ENCODE measurements around the gene RADX. TPM values are rescaled to one million over a fixed set of nuclear protein-coding genes. Genes with fewer than 3 reads are reported as not detected.

Gene RADX
- polyA plus RNA-seq, 3 donors = 0.05 TPM; not detected in 2

DNA sequence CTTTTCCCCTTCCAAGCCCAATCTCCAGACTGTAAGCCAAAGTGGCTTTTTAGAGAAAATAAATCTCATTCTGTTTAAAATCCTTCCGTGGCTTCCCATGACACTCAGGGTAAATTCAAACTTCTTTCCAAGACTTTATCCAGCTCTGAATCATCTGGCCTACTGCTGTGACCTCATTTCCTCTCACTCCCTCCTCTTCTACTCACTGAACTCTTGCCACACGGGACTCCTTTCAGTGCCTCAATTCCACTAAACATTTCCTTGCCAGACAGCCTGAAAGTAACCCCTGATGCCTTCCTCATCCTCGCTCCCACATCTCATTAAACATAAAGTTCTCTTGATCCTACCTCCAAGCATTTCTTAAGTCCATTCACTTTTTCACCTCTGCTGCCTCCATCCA, 86.9 kb downstream of the RADX start:
- DNase-seq = no peak
- no peak overlapping the region for H3K27ac ChIP-seq (ENCODE audit: low read depth in 1 of 2, low read length in 2 of 2)
- no peak overlapping the region for H3K27ac Mint-ChIP-seq
- no peaks in the 10 kb centered on the region for H3K4me1 ChIP-seq (ENCODE audit: control insufficient read depth in 1 of 2, insufficient read depth in 2 of 2, low read length in 2 of 2)
- H4K20me1 ChIP-seq (ENCODE audit: insufficient read depth, low read length) = no peaks in the 10 kb centered on the region
- WGBS (ENCODE audit: insufficient coverage) = 63% methylated on average over 2 of the region's 3 CpGs
- H2AFZ ChIP-seq (ENCODE audit: insufficient read depth, low read depth, low read length, poor library complexity, severe bottlenecking) = no peak overlapping the region
- peaks cover 0 to 2% (median 0%) of the 10 kb centered on the region in 7 donors for H3K9me3 Mint-ChIP-seq
- intact Hi-C loops (cut with micrococcal nuclease) = no loop called here
- H3K36me3 Mint-ChIP-seq = no peaks in the 10 kb centered on the region
- no peaks in the 10 kb centered on the region for H3K9me3 ChIP-seq (replicated peaks in 1 of 2; ENCODE audit: control insufficient read depth in 1 of 2, insufficient read depth in 1 of 2, low read length in 2 of 2)
- no peaks in the 10 kb centered on the region for H3K36me3 ChIP-seq (replicated peaks in 1 of 2; ENCODE audit: control insufficient read depth in 1 of 2, insufficient read depth in 2 of 2, low read length in 2 of 2)
- peaks cover 0 to 5% (median 0%) of the 10 kb centered on the region in 3 donors for H3K27me3 Mint-ChIP-seq (ENCODE audit: low read depth in 3 of 3)
- no peak overlapping the region for H3K9ac ChIP-seq (ENCODE audit: insufficient read depth, low read length, poor library complexity, severe bottlenecking)
- H3K4me3 ChIP-seq (replicated peaks in 1 of 3; ENCODE audit: low read depth in 2 of 3, low read length in 3 of 3) = no peak overlapping the region
- H3K79me2 ChIP-seq (ENCODE audit: insufficient read depth, low read length) = no peaks in the 10 kb centered on the region
- peaks cover 0 to 7% of the 10 kb centered on the region in 2 donors for H3K27me3 ChIP-seq (ENCODE audit: control insufficient read depth in 2 of 2, insufficient read depth in 2 of 2, low read length in 2 of 2)
- no peak overlapping the region for H3K4me3 Mint-ChIP-seq
- no peak overlapping the region for H3K4me2 ChIP-seq (replicated peaks; ENCODE audit: extremely low read depth, low read length, poor library complexity, severe bottlenecking)
- TF ChIP-seq, protein P1, sequence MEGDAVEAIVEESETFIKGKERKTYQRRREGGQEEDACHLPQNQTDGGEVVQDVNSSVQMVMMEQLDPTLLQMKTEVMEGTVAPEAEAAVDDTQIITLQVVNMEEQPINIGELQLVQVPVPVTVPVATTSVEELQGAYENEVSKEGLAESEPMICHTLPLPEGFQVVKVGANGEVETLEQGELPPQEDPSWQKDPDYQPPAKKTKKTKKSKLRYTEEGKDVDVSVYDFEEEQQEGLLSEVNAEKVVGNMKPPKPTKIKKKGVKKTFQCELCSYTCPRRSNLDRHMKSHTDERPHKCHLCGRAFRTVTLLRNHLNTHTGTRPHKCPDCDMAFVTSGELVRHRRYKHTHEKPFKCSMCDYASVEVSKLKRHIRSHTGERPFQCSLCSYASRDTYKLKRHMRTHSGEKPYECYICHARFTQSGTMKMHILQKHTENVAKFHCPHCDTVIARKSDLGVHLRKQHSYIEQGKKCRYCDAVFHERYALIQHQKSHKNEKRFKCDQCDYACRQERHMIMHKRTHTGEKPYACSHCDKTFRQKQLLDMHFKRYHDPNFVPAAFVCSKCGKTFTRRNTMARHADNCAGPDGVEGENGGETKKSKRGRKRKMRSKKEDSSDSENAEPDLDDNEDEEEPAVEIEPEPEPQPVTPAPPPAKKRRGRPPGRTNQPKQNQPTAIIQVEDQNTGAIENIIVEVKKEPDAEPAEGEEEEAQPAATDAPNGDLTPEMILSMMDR (IDR thresholded peaks at IDR 0.05) = no peak
- no peaks in the 10 kb centered on the region for H3K4me1 Mint-ChIP-seq

DNA sequence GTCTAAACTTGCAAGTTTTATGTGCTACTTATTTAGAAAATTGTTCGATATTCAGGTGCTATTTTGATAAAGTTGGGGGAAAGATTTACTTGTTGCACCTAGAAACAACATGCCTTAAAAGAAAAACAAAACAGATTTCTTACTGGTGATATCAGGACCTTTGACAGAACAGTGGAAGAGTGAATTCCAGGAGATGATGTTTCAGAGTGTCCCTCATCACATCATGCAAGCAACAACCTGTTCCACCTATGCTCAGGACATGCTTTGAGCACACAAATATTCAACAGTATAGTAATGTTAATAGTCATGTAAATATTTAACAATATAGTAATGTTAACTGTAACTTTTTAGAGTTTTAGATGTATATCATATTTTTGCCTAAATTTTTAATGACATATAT, 90.9 kb downstream of the RADX start:
- Histone ChIP-seq H3K9me3 (replicated peaks in 1 of 2; ENCODE audit: control insufficient read depth in 1 of 2, insufficient read depth in 1 of 2, low read length in 2 of 2) (no peaks in the 10 kb centered on the region), H3K79me2 (ENCODE audit: insufficient read depth, low read length) (no peaks in the 10 kb centered on the region), H3K4me2 (replicated peaks; ENCODE audit: extremely low read depth, low read length, poor library complexity, severe bottlenecking) (no peak overlapping the region), H4K20me1 (ENCODE audit: insufficient read depth, low read length) (no peaks in the 10 kb centered on the region), H2AFZ (ENCODE audit: insufficient read depth, low read depth, low read length, poor library complexity, severe bottlenecking) (no peak overlapping the region), H3K27me3 (ENCODE audit: control insufficient read depth in 2 of 2, insufficient read depth in 2 of 2, low read length in 2 of 2) (peaks cover 0 to 3% of the 10 kb centered on the region in 2 donors), H3K4me3 (replicated peaks in 1 of 3; ENCODE audit: low read depth in 2 of 3, low read length in 3 of 3) (no peak overlapping the region), H3K36me3 (replicated peaks in 1 of 2; ENCODE audit: control insufficient read depth in 1 of 2, insufficient read depth in 2 of 2, low read length in 2 of 2) (no peaks in the 10 kb centered on the region), H3K27ac (ENCODE audit: low read depth in 1 of 2, low read length in 2 of 2) (no peak overlapping the region), H3K4me1 (ENCODE audit: control insufficient read depth in 1 of 2, insufficient read depth in 2 of 2, low read length in 2 of 2) (no peaks in the 10 kb centered on the region), H3K9ac (ENCODE audit: insufficient read depth, low read length, poor library complexity, severe bottlenecking) (no peak overlapping the region)
- intact Hi-C loops (cut with micrococcal nuclease) = no loop called here
- WGBS (ENCODE audit: insufficient coverage) = no CpG with 5 or more reads among the region's 1 CpG
- H3K36me3 Mint-ChIP-seq = no peaks in the 10 kb centered on the region
- DNase-seq = no peak
- TF ChIP-seq, protein P1 (IDR thresholded peaks at IDR 0.05) = no peak
- peaks cover 0 to 2% (median 0%) of the 10 kb centered on the region in 7 donors for H3K9me3 Mint-ChIP-seq
- no peak overlapping the region for H3K4me3 Mint-ChIP-seq
- H3K27ac Mint-ChIP-seq = no peak overlapping the region
- H3K27me3 Mint-ChIP-seq (ENCODE audit: low read depth in 3 of 3) = peaks cover 0 to 2% (median 0%) of the 10 kb centered on the region in 3 donors
- H3K4me1 Mint-ChIP-seq = no peaks in the 10 kb centered on the region

All from CD14-positive monocyte (primary cell).